SK-N-DZ (cell line): Measurements from ENCODE around the gene ZNF316.

ENCODE experiments used
- DNase-seq: peaks from one replicate; pipeline ENCODE4 v3.0.0-alpha.2; 2015; ENCODE audit warnings: low spot score

Gene ZNF316

DNA sequence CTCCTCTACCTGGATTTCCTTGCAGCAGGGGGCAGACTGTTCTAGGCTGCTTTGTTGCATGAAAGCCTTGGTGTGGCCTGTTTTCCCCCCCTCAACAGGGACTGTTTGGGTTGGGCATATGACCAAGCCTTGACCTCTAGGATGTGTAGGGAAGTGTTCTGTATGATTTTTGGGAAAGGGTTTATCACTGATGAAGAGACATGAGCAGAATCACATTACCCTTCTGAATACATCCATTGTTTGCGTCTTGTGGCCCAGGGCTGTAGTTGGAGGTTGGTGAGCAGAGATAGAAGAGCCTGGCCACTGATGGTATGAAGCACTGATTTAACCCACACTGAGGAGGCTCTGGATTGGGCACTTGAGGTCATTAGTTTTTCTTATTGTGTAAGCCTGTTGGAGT is 43.0 kb downstream of the ZNF316 start:
- DNase-seq = no peak

DNA sequence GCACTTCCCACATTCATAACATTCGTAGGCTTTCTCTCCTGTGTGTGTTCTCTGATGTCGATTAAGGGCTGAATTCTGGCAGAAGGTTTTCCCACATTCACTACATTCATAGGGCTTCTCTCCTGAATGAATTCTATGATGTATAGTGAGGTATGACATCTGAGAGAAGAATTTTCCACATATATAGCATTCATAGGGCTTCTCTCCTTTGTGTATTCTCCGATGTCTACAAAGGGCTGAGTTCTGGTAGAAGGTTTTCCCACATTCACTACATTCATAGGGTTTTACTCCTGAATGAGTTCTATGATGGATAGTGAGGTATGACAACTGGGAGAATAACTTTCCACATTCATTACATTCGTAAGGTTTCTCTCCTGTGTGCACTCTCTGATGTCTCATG is 54.0 kb downstream of the ZNF316 start:
- no peak for DNase-seq

DNA sequence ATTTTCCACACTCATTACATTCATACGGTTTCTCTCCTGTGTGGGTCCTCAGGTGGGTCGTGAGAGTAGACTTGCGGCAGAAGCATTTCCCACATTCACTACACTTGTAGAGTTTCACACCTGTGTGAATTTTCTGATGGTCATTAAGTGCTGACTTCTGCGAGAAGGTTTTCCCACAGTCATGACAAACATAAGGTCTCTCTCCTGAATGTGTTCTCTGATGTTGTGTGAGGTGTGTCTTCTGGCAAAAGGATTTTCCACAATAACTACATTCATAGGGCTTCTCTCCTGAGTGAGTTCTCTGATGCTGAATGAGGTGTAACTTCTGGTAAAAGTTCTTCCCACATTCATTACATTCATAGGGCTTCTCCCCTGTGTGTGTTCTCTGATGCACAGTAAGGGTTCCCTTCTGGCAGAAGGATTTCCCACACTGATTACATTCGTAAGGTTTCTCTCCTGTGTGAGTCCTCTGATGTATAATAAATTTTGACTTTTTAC is 54.5 kb downstream of the ZNF316 start:
- DNase-seq = no peak

DNA sequence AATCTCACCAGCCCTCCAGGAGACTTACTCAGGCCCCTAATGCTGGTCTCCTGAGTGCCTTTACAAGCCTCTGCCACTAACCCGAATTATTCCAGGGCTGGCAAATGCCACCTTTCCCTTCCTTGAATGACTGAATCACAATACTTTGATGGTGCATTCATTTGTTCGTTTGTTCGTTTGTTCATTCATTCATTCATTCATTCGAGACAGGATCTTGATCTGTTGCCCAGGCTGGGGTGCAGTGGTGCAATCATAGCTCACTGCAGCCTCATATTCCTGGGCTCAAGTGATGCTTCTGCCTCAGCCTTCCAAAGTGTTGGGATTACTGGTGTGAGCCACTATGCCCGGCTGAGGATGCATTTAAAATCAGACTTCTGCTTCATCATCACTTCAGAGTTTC is 63.7 kb downstream of the ZNF316 start:
- DNase-seq = no peak

DNA sequence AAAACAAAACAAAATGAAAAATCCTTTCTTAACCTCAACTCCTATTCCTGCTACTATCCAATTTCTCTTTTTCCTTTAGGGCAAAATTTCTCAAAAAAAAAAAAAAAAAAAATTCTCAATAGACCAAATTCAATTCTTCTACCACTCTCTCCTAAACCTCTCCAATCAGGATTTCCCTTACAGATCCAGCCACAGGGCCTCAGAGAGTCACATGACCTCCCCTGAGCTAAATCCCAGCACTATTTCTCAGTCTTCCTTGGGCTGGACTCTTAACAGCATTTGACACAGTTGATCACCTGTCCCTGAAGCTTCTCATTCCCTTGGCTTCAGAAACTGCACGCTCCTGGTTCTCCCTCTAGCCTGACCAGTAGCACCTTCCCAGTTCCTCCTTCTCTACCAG is 64.7 kb downstream of the ZNF316 start:
- DNase-seq = no peak
